OCI-LY7 (cell line): ENCODE results near the gene TECTA. TPM values are rescaled to one million over a fixed set of nuclear protein-coding genes. Genes with fewer than 3 reads are reported as not detected.

ENCODE experiments used
- BruUV-seq: library from RNA; stranded (reverse); fragments of 400-500 nt; replicated peaks from 2 replicates; lab custom pipeline; 2021; lab: Mats Ljungman, UMichigan
- CTCF ChIA-PET: fragments of 300-600 bp; sonication (Branson Sonifier 250); formaldehyde crosslinking; loops from one replicate; lab custom pipeline; 2022; ENCODE audit warnings: antibody characterized with exemption; ENCODE audit not compliant: unreplicated experiment; lab: Charles Lee
- POLR2A ChIA-PET: fragments of 300-600 bp; sonication (Branson Sonifier 250); formaldehyde crosslinking; loops from one replicate; lab custom pipeline; 2022; ENCODE audit warnings: antibody characterized with exemption; lab: Charles Lee
- DNase-seq: peaks from one replicate; pipeline ENCODE4 v3.0.0-alpha.2; 2015; ENCODE audit warnings: low spot score
- H2AFZ ChIP-seq: fragments of 200-600 bp; sonication (generic), shearing (Covaris generic); 2 replicates; pipeline ENCODE4 v1.6.1; 2014; ENCODE audit warnings: mild to moderate bottlenecking, antibody characterized with exemption, low read length, moderate library complexity
- H3K27ac ChIP-seq: fragments of 200-600 bp; sonication (generic); 2 replicates; pipeline ENCODE4 v1.5.1; 2014; ENCODE audit warnings: mixed run types, low read depth, mild to moderate bottlenecking, moderate library complexity, low read length, inconsistent platforms; ENCODE audit not compliant: poor library complexity, severe bottlenecking
- H3K36me3 ChIP-seq: fragments of 200-600 bp; sonication (generic); 2 replicates; pipeline ENCODE4 v1.6.1; 2014; ENCODE audit warnings: mild to moderate bottlenecking, antibody characterized with exemption, low read length, moderate library complexity, mixed read lengths; ENCODE audit not compliant: insufficient read depth
- H3K4me1 ChIP-seq: fragments of 200-600 bp; sonication (generic); 2 replicates; pipeline ENCODE4 v1.5.1; 2014; ENCODE audit warnings: mild to moderate bottlenecking, low read length; ENCODE audit not compliant: insufficient read depth, poor library complexity, severe bottlenecking
- H3K4me2 ChIP-seq: fragments of 200-600 bp; sonication (generic); 2 replicates; pipeline ENCODE4 v1.6.1; 2014; ENCODE audit warnings: mild to moderate bottlenecking, low read length
- H3K4me3 ChIP-seq: fragments of 200-600 bp; sonication (generic); 2 replicates; pipeline ENCODE4 v1.5.1; 2014; ENCODE audit warnings: mild to moderate bottlenecking, low read depth, low read length; ENCODE audit not compliant: poor library complexity, severe bottlenecking
- H3K79me2 ChIP-seq: fragments of 200-600 bp; sonication (generic); 2 replicates; pipeline ENCODE4 v1.6.1; 2016; ENCODE audit warnings: low read depth, mild to moderate bottlenecking, low read length, moderate library complexity, mixed read lengths; ENCODE audit not compliant: insufficient read depth
- H3K9me2 ChIP-seq: fragments of 200-600 bp; sonication (generic); 2 replicates; pipeline ENCODE4 v1.6.1; 2016; ENCODE audit warnings: mild to moderate bottlenecking, low read length, mixed read lengths; ENCODE audit not compliant: insufficient read depth
- H3K9me3 ChIP-seq: fragments of 200-600 bp; sonication (generic); 2 replicates; pipeline ENCODE4 v1.6.1; 2014; ENCODE audit warnings: mild to moderate bottlenecking, mixed run types, low read length, mixed read lengths
- H4K20me1 ChIP-seq: fragments of 200-600 bp; sonication (generic); 2 replicates; pipeline ENCODE4 v1.6.1; 2014; ENCODE audit warnings: mild to moderate bottlenecking, antibody characterized with exemption, low read length, moderate library complexity, mixed read lengths; ENCODE audit not compliant: insufficient read depth
- CTCF ChIP-seq: fragments of 200-600 bp; sonication (generic); conservative IDR thresholded peaks from 2 replicates; pipeline ENCODE4 v1.5.1; 2014; ENCODE audit warnings: mild to moderate bottlenecking, antibody characterized with exemption, low read length, moderate library complexity, mixed read lengths
- EZH2phosphoT487 ChIP-seq: fragments of 200-600 bp; sonication (generic); IDR thresholded peaks from 2 replicates; pipeline ENCODE4 v1.6.1; 2018; ENCODE audit warnings: low read depth, borderline replicate concordance, mild to moderate bottlenecking, mixed run types, antibody characterized with exemption, low read length, moderate library complexity, mixed read lengths
- intact Hi-C: fragments of 100-400 bp; cut with micrococcal nuclease; formaldehyde crosslinking; loops from one replicate; pipeline ENCODE4 v1.10.0; 2022; ENCODE audit not compliant: unreplicated experiment
- total RNA-seq, 2 experiments: library from RNA; depleted of rRNA in 1 of 2; stranded (reverse); fragments of >200 nt in 1 of 2; shearing (Covaris generic) in 1 of 2; gene quantifications; 2 replicates each; pipeline ENCODE4 v1.2.3, GENCODE V29; 2014 to 2022

The TECTA gene
- total RNA-seq, 2 experiments from 2014 or later = 0.32 to 0.48 TPM

GRCh38 chr11:121212536-121213361 is 111.7 kb downstream of the TECTA start:
- no peak overlapping the region for H3K27ac ChIP-seq
- DNase-seq = no peak

GRCh38 chr11:121213362-121213893 is 112.4 kb downstream of the TECTA start:
- ChIA-PET CTCF (no interaction called here), POLR2A (no interaction called here)
- BruUV-seq = no TSS peak
- Histone ChIP-seq H4K20me1 (no peaks in the 10 kb centered on the region), H3K9me2 (no peaks in the 10 kb centered on the region), H3K9me3 (no peaks in the 10 kb centered on the region), H3K79me2 (no peaks in the 10 kb centered on the region), H3K27ac (no peak overlapping the region), H3K4me2 (no peak overlapping the region), H2AFZ (no peak overlapping the region), H3K36me3 (no peaks in the 10 kb centered on the region), H3K4me3 (no peak overlapping the region), H3K4me1 (no peaks in the 10 kb centered on the region)
- no peak for DNase-seq
- intact Hi-C loops = no loop called here
- TF ChIP-seq CTCF = no peak
- TF ChIP-seq EZH2phosphoT487 = no peak

More at GRCh38 chr11:121212536-121213361, 111.7 kb downstream of the TECTA start:
- no peak overlapping the region for H3K4me3 ChIP-seq
- no TSS peak for BruUV-seq
- H3K79me2 ChIP-seq = no peaks in the 10 kb centered on the region
- no peaks in the 10 kb centered on the region for H4K20me1 ChIP-seq
- no peak overlapping the region for H3K4me2 ChIP-seq
- ChIA-PET CTCF (no interaction called here), POLR2A (no interaction called here)
- no peaks in the 10 kb centered on the region for H3K9me3 ChIP-seq
- no peak overlapping the region for H2AFZ ChIP-seq
- TF ChIP-seq CTCF (no peak), EZH2phosphoT487 (no peak)
- intact Hi-C loops = no loop called here
- H3K4me1 ChIP-seq = no peaks in the 10 kb centered on the region
- no peaks in the 10 kb centered on the region for H3K36me3 ChIP-seq
- H3K9me2 ChIP-seq = no peaks in the 10 kb centered on the region

- Histone ChIP-seq H3K9me2 (no peaks in the 10 kb centered on the region), H3K27ac (no peak overlapping the region), H4K20me1 (no peaks in the 10 kb centered on the region), H3K4me2 (no peak overlapping the region), H3K4me3 (no peak overlapping the region), H2AFZ (no peak overlapping the region), H3K9me3 (no peaks in the 10 kb centered on the region), H3K4me1 (no peaks in the 10 kb centered on the region), H3K79me2 (no peaks in the 10 kb centered on the region), H3K36me3 (no peaks in the 10 kb centered on the region)
- TF ChIP-seq CTCF (no peak), EZH2phosphoT487 (no peak)
- no peak for DNase-seq
- POLR2A ChIA-PET = no interaction called here
- no TSS peak for BruUV-seq
- CTCF ChIA-PET = no interaction called here
- intact Hi-C loops = no loop called here
Observed at GRCh38 chr11:121214861-121215260, 113.8 kb downstream of the TECTA start.
